HL-60/S4 treated with retinoic acid at 250 ng/mL for 4 days and 3 days (cell line): ENCODE results near the gene FRMD3.

Source experiments
- in situ Hi-C: fragments of 300-500 bp; cut with MboI; formaldehyde crosslinking; loops from 2 replicates; pipeline ENCODE4 v1.7.0; 2022; ENCODE audit warnings: low sequenced_read_pairs

FRMD3 gene

GRCh38 chr9:83343366-83343999, 194.7 kb downstream of the FRMD3 start:
- in situ Hi-C loops: loop anchor here (25.0 kb wide), 1 partner anchor 569 kb away; the partner anchor contains the start of gene KIF27

GRCh38 chr9:83342731-83343130, 195.5 kb downstream of the FRMD3 start:
- in situ Hi-C loops: loop anchor here (25.0 kb wide), 1 partner anchor 570 kb away; the partner anchor contains the start of gene KIF27

- in situ Hi-C loops: loop anchor here (25.0 kb wide), 1 partner anchor 570 kb away; the partner anchor contains the start of gene KIF27
These were observed 196.2 kb downstream of the FRMD3 start for GRCh38 chr9:83342006-83342405.

GRCh38 chr9:83340451-83340850, 197.8 kb downstream of the FRMD3 start:
- in situ Hi-C loops: loop anchor here (25.0 kb wide), 1 partner anchor 572 kb away; the partner anchor contains the start of gene KIF27

- in situ Hi-C loops: loop anchor here (25.0 kb wide), 1 partner anchor 573 kb away; the partner anchor contains the start of gene KIF27
These were observed 198.8 kb downstream of the FRMD3 start for GRCh38 chr9:83339435-83339834.

- in situ Hi-C loops: loop anchor here (25.0 kb wide), 1 partner anchor 576 kb away; the partner anchor contains the start of gene KIF27
These were observed 201.5 kb downstream of the FRMD3 start for GRCh38 chr9:83336706-83337105.

DNA sequence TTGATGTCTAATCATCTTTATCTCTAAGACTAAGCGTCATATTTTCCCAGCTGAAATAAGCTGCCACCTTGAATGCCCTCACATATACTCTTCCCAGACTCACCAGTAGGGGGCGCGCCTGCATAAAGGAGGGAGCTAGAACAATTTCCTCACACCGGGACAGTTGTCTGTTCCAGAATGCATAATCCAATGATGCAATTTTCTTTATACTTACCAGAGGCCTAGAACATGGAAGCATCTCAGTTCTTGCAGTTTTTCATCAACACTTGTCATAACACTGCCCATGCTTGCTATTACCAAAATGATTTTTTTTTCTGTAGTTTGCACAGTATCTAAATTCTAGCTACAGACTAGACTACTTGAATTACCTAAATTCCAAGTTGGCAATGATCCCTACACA, 203.9 kb downstream of the FRMD3 start:
- in situ Hi-C loops: loop anchor here (25.0 kb wide), 1 partner anchor 578 kb away; the partner anchor contains the start of gene KIF27

- in situ Hi-C loops: loop anchor here (25.0 kb wide), 1 partner anchor 582 kb away; the partner anchor contains the start of gene KIF27
These were observed 207.7 kb downstream of the FRMD3 start for GRCh38 chr9:83330207-83331196.

- in situ Hi-C loops: loop anchor here (25.0 kb wide), 1 partner anchor 584 kb away; the partner anchor contains the start of gene KIF27
These were observed 210.2 kb downstream of the FRMD3 start for GRCh38 chr9:83327750-83328622.

DNA sequence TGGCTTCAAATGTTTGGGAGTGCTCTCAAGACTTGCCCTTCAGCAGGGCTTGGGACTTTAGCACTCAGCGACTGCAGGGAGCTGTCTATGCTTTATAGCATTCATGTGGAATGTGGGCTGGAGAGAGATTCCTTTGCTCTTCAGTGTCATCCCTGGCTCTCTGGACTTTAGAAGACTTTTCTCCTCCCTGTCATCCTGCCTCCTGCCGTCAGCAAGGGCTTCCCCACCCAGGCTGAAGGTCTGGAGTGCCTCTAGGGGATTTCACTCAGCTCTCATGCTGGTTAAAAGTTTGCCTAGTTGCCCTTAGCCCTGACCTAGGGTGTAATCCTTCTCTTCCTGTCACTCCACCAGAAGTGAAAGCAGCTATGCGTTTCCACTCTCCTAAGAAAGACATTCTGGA, 210.9 kb downstream of the FRMD3 start:
- in situ Hi-C loops: loop anchor here (25.0 kb wide), 1 partner anchor 585 kb away; the partner anchor contains the start of gene KIF27

- in situ Hi-C loops: no loop called here
These were observed 215.1 kb downstream of the FRMD3 start for GRCh38 chr9:83323148-83323547.

- in situ Hi-C loops: no loop called here
These were observed 215.8 kb downstream of the FRMD3 start for GRCh38 chr9:83322438-83322837.

- in situ Hi-C loops: no loop called here
These were observed 221.0 kb downstream of the FRMD3 start for GRCh38 chr9:83317244-83317643.

- in situ Hi-C loops: no loop called here
These were observed 222.6 kb downstream of the FRMD3 start for GRCh38 chr9:83315649-83316048.

DNA sequence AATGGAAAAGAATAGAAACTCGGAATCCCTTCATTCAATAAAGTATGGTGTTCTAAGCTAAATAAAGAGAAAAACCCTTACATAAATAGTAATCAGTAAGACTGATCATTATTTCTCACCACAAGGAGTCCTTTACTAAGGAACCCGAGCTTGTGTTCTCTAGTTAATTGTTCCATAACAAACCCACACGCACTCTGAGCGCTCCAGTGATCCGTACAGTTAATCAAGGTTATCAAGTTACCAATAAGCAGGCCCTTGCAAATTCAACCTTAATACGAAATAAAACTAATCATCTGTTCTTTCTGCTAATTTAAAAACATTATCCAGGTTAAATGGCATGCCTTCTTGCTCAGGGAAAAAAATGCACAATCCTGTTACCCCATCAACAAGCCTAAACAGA, 224.4 kb downstream of the FRMD3 start:
- in situ Hi-C loops: no loop called here

DNA sequence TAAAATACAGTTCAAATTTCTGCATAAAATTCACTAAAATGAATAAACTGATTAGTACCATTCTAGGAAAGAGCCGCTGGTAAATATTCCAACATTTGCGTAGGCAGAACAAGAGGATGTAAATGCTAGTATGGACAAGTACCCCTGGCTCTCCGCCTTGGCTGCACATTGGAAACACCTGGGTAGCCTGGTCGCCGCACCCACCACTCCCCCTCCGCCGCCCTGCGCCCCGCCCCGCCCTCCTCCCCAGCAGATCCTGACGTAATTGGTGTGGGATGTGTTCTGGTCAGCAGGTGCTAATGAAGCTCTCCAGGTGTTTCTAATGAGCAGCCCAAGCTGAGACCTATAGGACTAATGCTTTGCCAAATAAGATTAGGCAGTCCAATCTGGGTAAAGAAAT, 225.7 kb downstream of the FRMD3 start:
- in situ Hi-C loops: no loop called here

GRCh38 chr9:83307066-83307724, 231.0 kb downstream of the FRMD3 start:
- in situ Hi-C loops: no loop called here

- in situ Hi-C loops: no loop called here
These were observed 233.5 kb downstream of the FRMD3 start for GRCh38 chr9:83304686-83305085.

DNA sequence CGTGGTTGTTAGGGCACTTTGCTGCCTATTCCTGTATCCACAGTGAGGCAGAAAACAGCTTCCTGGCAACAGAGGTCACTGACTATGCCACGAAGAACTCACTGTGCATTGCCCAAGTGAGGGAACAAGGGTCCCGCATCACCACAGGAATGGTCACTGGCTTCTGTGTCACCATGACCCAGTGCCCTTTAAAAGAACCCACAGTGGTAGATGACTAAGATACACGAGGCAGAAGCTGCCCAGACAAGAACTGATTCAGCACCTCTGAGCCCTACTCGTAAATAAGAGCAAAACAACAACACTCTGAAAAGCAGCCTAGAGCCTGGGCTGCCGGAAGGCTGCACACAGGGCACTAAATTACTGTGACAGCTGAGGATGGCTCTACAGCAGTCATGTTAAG, 238.6 kb downstream of the FRMD3 start:
- in situ Hi-C loops: no loop called here

GRCh38 chr9:83299094-83299493, 239.1 kb downstream of the FRMD3 start:
- in situ Hi-C loops: no loop called here
